ENCODE measurements around the gene TTC3. TPM values are rescaled to one million over a fixed set of nuclear protein-coding genes. Genes with fewer than 3 reads are reported as not detected.

The TTC3 gene
- polyA plus RNA-seq, 1 donor from 2014 or later, result 332 TPM

GRCh38 chr21:37065561-37066177, 7.4 kb upstream of the TTC3 start:
- H3K4me2 ChIP-seq (ENCODE audit: low read length), result no peak overlapping the region
- no peaks in the 10 kb centered on the region for H4K20me1 ChIP-seq (ENCODE audit: insufficient read depth)
- H3K9me3 ChIP-seq (ENCODE audit: low read length), result no peaks in the 10 kb centered on the region
- H3F3A ChIP-seq (ENCODE audit: insufficient read depth, low read length, poor library complexity, severe bottlenecking), result peaks cover 5% of the 10 kb centered on the region
- H3K27me3 ChIP-seq (ENCODE audit: insufficient read depth, low read depth, low read length), result no peaks in the 10 kb centered on the region
- no peak overlapping the region for H3K27ac ChIP-seq (ENCODE audit: low read length)
- TF ChIP-seq POLR2AphosphoS5 (IDR thresholded peaks at IDR 0.05) (no peak), SMC3 (conservative IDR thresholded peaks at IDR 0.05; ENCODE audit: poor library complexity) (no peak), REST (IDR thresholded peaks at IDR 0.05; ENCODE audit: borderline replicate concordance) (no peak), EP300 (conservative IDR thresholded peaks at IDR 0.05; ENCODE audit: poor library complexity, severe bottlenecking) (no peak), CTCF (IDR thresholded peaks at IDR 0.05; ENCODE audit: poor library complexity, severe bottlenecking) (no peak), MXI1 (conservative IDR thresholded peaks at IDR 0.05; ENCODE audit: poor library complexity, severe bottlenecking) (no peak), TAF1 (IDR thresholded peaks at IDR 0.05; ENCODE audit: low read depth) (no peak), RAD21 (conservative IDR thresholded peaks at IDR 0.05) (no peak)
- H3K9me2 ChIP-seq (ENCODE audit: insufficient read depth, low read length), result no peaks in the 10 kb centered on the region
- no peak overlapping the region for H2AFZ ChIP-seq (ENCODE audit: low read depth, low read length)
- no peak overlapping the region for H3K4me3 ChIP-seq (ENCODE audit: low read length)
- H3K79me2 ChIP-seq (replicated peaks; ENCODE audit: insufficient read depth, low read length), result peaks cover 5% of the 10 kb centered on the region
- H3K36me3 ChIP-seq (ENCODE audit: insufficient read depth, low read length), result no peaks in the 10 kb centered on the region
- no peak overlapping the region for H3K9ac ChIP-seq (ENCODE audit: low read length)

GRCh38 chr21:37071561-37072273, 1.3 kb upstream of the TTC3 start:
- peaks cover 4% of the 10 kb centered on the region for H4K20me1 ChIP-seq (ENCODE audit: insufficient read depth)
- peak overlapping the region; percentile 99 for H3K27ac ChIP-seq (ENCODE audit: low read length)
- H3K4me3 ChIP-seq (ENCODE audit: low read length), result peak overlapping the region; percentile 73
- peak overlapping the region; percentile 72 for H3K4me2 ChIP-seq (ENCODE audit: low read length)
- TF ChIP-seq POLR2AphosphoS5 (IDR thresholded peaks at IDR 0.05), result no peak
- no peaks in the 10 kb centered on the region for H3K36me3 ChIP-seq (ENCODE audit: insufficient read depth, low read length)
- peaks cover 34% of the 10 kb centered on the region for H3K79me2 ChIP-seq (replicated peaks; ENCODE audit: insufficient read depth, low read length)
- no peaks in the 10 kb centered on the region for H3K27me3 ChIP-seq (ENCODE audit: insufficient read depth, low read depth, low read length)
- H2AFZ ChIP-seq (ENCODE audit: low read depth, low read length), result peak overlapping the region; percentile 62
- H3F3A ChIP-seq (ENCODE audit: insufficient read depth, low read length, poor library complexity, severe bottlenecking), result peaks cover 11% of the 10 kb centered on the region
- H3K9ac ChIP-seq (ENCODE audit: low read length), result peak overlapping the region; percentile 94
- H3K9me2 ChIP-seq (ENCODE audit: insufficient read depth, low read length), result no peaks in the 10 kb centered on the region
- H3K9me3 ChIP-seq (ENCODE audit: low read length), result no peaks in the 10 kb centered on the region

All from neural cell (in vitro differentiated cells).